GM19463 (cell line): ENCODE measurements around the gene HYLS1.

Experiments
- ATAC-seq: cut with Tn5 transposase; IDR thresholded peaks from one replicate; pipeline ENCODE4 v1.9.1; 2021; ENCODE audit warnings: mild to moderate bottlenecking, moderate library complexity; ENCODE audit not compliant: unreplicated experiment

Gene HYLS1

GRCh38 chr11:125948278-125949051 is 61.0 kb downstream of the HYLS1 start:
- no peak for ATAC-seq

DNA sequence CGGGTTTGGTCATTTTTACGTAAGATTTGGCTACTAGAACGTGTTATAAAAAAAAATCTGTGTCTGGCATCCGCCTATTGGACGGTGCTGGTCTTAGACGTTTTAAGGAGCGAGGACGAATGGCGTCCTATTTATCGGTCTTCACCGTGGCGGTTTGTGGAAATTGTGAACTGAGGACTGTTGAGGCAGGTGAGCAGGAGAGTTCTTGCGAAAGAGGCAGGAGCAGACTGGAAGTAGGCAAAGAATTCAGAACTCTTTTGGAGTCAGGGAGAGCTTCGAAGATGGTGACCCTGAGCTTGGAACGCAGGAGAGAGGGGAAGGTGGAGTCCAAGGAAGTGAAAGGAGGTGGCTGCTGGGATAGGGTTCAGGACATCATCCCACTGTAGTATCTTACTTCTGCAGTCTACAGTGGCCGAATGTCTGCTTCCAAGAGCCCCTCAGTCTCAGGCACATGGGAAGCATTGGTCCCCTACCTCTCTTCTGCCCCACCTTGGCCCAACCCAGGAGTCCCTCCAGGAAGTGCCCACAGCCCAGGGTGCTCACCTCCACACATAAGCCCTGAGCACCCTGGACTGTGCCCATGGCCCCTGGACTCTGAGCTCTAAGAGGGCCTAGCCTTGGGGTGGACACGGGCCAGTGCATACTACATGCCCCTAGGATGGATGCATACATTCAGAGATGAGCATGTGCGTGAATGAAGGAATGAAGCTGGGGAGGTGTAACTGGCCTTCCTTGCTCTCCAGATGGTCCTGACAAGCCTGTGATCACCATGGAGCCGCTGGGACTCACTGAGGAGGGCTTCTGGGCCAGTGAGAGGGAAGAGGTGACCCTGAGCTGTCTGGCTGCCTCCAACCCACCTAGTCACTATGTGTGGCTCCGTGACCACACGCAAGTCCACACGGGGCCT is 62.1 kb downstream of the HYLS1 start:
- no peak for ATAC-seq

GRCh38 chr11:125950178-125950490 is 62.7 kb downstream of the HYLS1 start:
- ATAC-seq: no peak
